GM12875 (cell line): ENCODE results near the gene KRTAP10-7.
"Not testable (repeated sequence)": the region's sequence is repeated elsewhere in the genome, so short reads cannot be mapped to it uniquely, and the experiment has no call there.

Experiments used
- H3K4me3 ChIP-seq: one replicate; pipeline ENCODE4 v1.5.1; 2011; ENCODE audit warnings: low read depth, low read length, control low read depth
- CTCF ChIP-seq: IDR thresholded peaks from 2 replicates; pipeline ENCODE4 v1.5.1; 2011; ENCODE audit warnings: low read depth, mild to moderate bottlenecking, control low read depth, inconsistent platforms, low read length, moderate library complexity, borderline replicate concordance; ENCODE audit not compliant: insufficient read depth

Gene KRTAP10-7

GRCh38 chr21:44568261-44568660, 32.1 kb upstream of the KRTAP10-7 start:
- TF ChIP-seq CTCF: no peak

GRCh38 chr21:44568667-44569556, 31.5 kb upstream of the KRTAP10-7 start:
- no peak overlapping the region for H3K4me3 ChIP-seq
- TF ChIP-seq CTCF: no peak

More at GRCh38 chr21:44568261-44568660, 32.1 kb upstream of the KRTAP10-7 start:
- no peak overlapping the region for H3K4me3 ChIP-seq

- H3K4me3 ChIP-seq: no peak overlapping the region
- no peak for TF ChIP-seq CTCF
Observed at GRCh38 chr21:44569861-44570517, 30.4 kb upstream of the KRTAP10-7 start.

- no peak for TF ChIP-seq CTCF
- no peak overlapping the region for H3K4me3 ChIP-seq
Observed at GRCh38 chr21:44571296-44571695, 29.1 kb upstream of the KRTAP10-7 start.

GRCh38 chr21:44571844-44572782, 28.3 kb upstream of the KRTAP10-7 start:
- no peak overlapping the region for H3K4me3 ChIP-seq
- TF ChIP-seq CTCF: no peak

GRCh38 chr21:44572959-44573583, 27.3 kb upstream of the KRTAP10-7 start:
- H3K4me3 ChIP-seq: no peak overlapping the region
- TF ChIP-seq CTCF: no peak

- H3K4me3 ChIP-seq: not testable (repeated sequence)
Observed at GRCh38 chr21:44573630-44574456, 26.6 kb upstream of the KRTAP10-7 start, which contains the start of gene KRTAP10-4. Gene KRTAP10-4 (plus strand): TSS chr21:44573729. CDS start chr21:44573759, 30 bp downstream.
